ENCODE measurements around the gene KATNAL2. TPM values are rescaled to one million over a fixed set of nuclear protein-coding genes. Genes with fewer than 3 reads are reported as not detected.

Gene KATNAL2
- total RNA-seq, 2 experiments from 2014 or later: 0.58 to 1.3 TPM

GRCh38 chr18:47120428-47120827, 203.0 kb downstream of the KATNAL2 start:
- Mint-ChIP-seq H3K4me1 (ENCODE audit: low read depth) (peaks cover 25% of the 10 kb centered on the region), H3K27ac (peak overlapping the region; percentile 28), H3K27me3 (no peaks in the 10 kb centered on the region), H3K36me3 (ENCODE audit: low read depth) (peaks cover 36% of the 10 kb centered on the region), H3K9me3 (no peaks in the 10 kb centered on the region), H3K4me3 (no peak overlapping the region)
- peak; percentile 5 for DNase-seq
- ChIA-PET POLR2A (interaction anchor here (0.8 to 1.1 kb wide), 2 partner anchors 29 to 55 kb away, joined by 3 read pairs; no protein-coding TSS in a partner anchor), CTCF (interaction anchor here (0.6 to 1.2 kb wide), 2 partner anchors 94 to 126 kb away, joined by 3 read pairs; no protein-coding TSS in a partner anchor)
- intact Hi-C loops (cut with micrococcal nuclease): loop anchor here (10.0 kb wide), 1 partner anchor 54 kb away; the partner anchor contains the start of gene IER3IP1
- peak; percentile 80 for ATAC-seq
- TF ChIP-seq CTCF (IDR thresholded peaks at IDR 0.05): no peak

GRCh38 chr18:47121146-47121545, 203.7 kb downstream of the KATNAL2 start:
- TF ChIP-seq CTCF (IDR thresholded peaks at IDR 0.05): no peak
- no peaks in the 10 kb centered on the region for H3K27me3 Mint-ChIP-seq
- peaks cover 39% of the 10 kb centered on the region for H3K36me3 Mint-ChIP-seq (ENCODE audit: low read depth)
- ChIA-PET CTCF (interaction anchor here (1.1 to 1.2 kb wide), 2 partner anchors 84 to 94 kb away, joined by 3 to 5 read pairs; no protein-coding TSS in a partner anchor), POLR2A (no interaction called here)
- ATAC-seq (no peak), DNase-seq (no peak)
- peak overlapping the region; percentile 2 for H3K27ac Mint-ChIP-seq
- H3K4me1 Mint-ChIP-seq (ENCODE audit: low read depth): peaks cover 25% of the 10 kb centered on the region
- intact Hi-C loops (cut with micrococcal nuclease): loop anchor here (10.0 kb wide), 1 partner anchor 54 kb away; the partner anchor contains the start of gene IER3IP1
- H3K9me3 Mint-ChIP-seq: no peaks in the 10 kb centered on the region
- H3K4me3 Mint-ChIP-seq: no peak overlapping the region

GRCh38 chr18:47141289-47141688, 223.9 kb downstream of the KATNAL2 start:
- Mint-ChIP-seq H3K4me3 (no peak overlapping the region), H3K9me3 (no peaks in the 10 kb centered on the region), H3K36me3 (ENCODE audit: low read depth) (peaks cover 29% of the 10 kb centered on the region), H3K27me3 (no peaks in the 10 kb centered on the region), H3K27ac (no peak overlapping the region), H3K4me1 (ENCODE audit: low read depth) (peaks cover 17% of the 10 kb centered on the region)
- ChIA-PET CTCF (interaction anchor here (1.1 kb wide), 1 partner anchor 9 kb away, joined by 4 read pairs; the partner anchor contains the start of gene HDHD2), POLR2A (no interaction called here)
- intact Hi-C loops (cut with micrococcal nuclease): no loop called here
- TF ChIP-seq CTCF (IDR thresholded peaks at IDR 0.05): no peak
- ATAC-seq (no peak), DNase-seq (no peak)

GRCh38 chr18:47143153-47143552, 225.8 kb downstream of the KATNAL2 start:
- ATAC-seq (no peak), DNase-seq (no peak)
- CTCF ChIA-PET: no interaction called here
- no peak overlapping the region for H3K27ac Mint-ChIP-seq
- no peaks in the 10 kb centered on the region for H3K9me3 Mint-ChIP-seq
- TF ChIP-seq CTCF (IDR thresholded peaks at IDR 0.05): no peak
- H3K36me3 Mint-ChIP-seq (ENCODE audit: low read depth): peaks cover 32% of the 10 kb centered on the region
- peaks cover 23% of the 10 kb centered on the region for H3K4me1 Mint-ChIP-seq (ENCODE audit: low read depth)
- no peaks in the 10 kb centered on the region for H3K27me3 Mint-ChIP-seq
- H3K4me3 Mint-ChIP-seq: no peak overlapping the region
- POLR2A ChIA-PET: no interaction called here
- intact Hi-C loops (cut with micrococcal nuclease): no loop called here

GRCh38 chr18:47143899-47144485, 226.6 kb downstream of the KATNAL2 start:
- POLR2A ChIA-PET: no interaction called here
- ATAC-seq (no peak), DNase-seq (no peak)
- H3K27me3 Mint-ChIP-seq: no peaks in the 10 kb centered on the region
- no peak overlapping the region for H3K4me3 Mint-ChIP-seq
- no peak overlapping the region for H3K27ac Mint-ChIP-seq
- intact Hi-C loops (cut with micrococcal nuclease): no loop called here
- no peak for TF ChIP-seq CTCF (IDR thresholded peaks at IDR 0.05)
- peaks cover 35% of the 10 kb centered on the region for H3K36me3 Mint-ChIP-seq (ENCODE audit: low read depth)
- no peaks in the 10 kb centered on the region for H3K9me3 Mint-ChIP-seq
- H3K4me1 Mint-ChIP-seq (ENCODE audit: low read depth): peaks cover 31% of the 10 kb centered on the region
- CTCF ChIA-PET: no interaction called here

Data from activated CD8-positive, alpha-beta T cell treated with anti-CD3 and anti-CD28 coated beads for 36 hours (primary cell).